Activated CD4-positive, CD25-positive, alpha-beta regulatory T cell (primary cell): Measurements from ENCODE around the gene NID2.

Experiments
- DNase-seq, 4 experiments: peaks; one replicate each; lab custom pipeline; 2025; lab: John Stamatoyannopoulos, UW

The NID2 gene

GRCh38 chr14:52029881-52030280 is 39.0 kb downstream of the NID2 start:
- no peak for DNase-seq

- DNase-seq = no peak
These were observed 42.0 kb downstream of the NID2 start for GRCh38 chr14:52026901-52027300.

GRCh38 chr14:52026017-52026660 is 42.7 kb downstream of the NID2 start:
- no peak for DNase-seq

- DNase-seq = no peak
These were observed 43.5 kb downstream of the NID2 start for GRCh38 chr14:52025310-52025709.

DNA sequence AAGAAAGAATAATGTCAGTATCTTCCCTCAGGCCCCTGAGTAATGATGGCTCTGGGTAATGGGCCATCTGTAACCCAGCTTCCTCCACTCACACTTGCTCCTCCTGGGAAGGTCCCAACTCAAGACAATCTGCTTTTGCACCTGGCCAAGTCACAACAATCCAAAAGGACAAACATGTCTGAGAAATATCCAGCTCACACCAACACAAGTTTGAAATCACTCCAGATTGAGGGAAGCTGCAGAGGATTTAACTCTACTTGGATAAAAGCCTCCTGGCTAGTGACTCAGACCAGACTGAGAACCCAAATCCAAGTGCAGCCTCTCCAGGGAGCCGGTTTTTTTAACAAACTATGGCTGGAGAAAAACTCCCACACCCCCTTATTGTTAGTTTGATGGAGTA is 45.3 kb downstream of the NID2 start:
- DNase-seq = no peak

DNA sequence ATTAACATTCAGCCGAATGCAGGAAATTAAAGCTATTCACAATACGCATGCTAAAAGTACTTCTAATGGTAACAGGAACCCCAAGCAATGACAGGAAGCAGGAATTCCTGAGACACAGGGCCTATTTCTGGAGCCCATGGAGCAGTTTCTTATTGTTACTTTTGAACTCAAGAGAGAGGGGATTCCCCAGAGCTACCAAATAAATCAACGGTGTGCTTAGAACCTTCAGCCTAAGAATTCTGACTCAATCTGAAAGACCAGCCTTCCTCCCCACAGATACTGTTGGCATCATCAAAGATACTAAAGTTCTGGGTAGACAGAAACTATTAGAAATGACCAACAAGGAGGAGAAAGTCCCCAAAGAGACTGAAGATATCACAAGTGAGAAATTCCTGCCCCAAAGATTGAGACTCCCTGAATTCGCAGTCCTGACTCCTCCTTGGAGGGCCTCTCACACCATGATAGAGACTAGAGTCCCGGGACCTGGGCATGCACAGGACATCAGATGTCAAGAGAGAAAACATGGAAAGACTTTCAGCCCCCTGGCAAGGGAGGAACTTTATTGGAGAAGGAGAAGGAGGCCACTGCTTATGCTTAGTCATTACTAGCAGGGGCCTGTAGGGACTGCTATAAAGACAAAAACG is 46.8 kb downstream of the NID2 start:
- DNase-seq = no peak

DNA sequence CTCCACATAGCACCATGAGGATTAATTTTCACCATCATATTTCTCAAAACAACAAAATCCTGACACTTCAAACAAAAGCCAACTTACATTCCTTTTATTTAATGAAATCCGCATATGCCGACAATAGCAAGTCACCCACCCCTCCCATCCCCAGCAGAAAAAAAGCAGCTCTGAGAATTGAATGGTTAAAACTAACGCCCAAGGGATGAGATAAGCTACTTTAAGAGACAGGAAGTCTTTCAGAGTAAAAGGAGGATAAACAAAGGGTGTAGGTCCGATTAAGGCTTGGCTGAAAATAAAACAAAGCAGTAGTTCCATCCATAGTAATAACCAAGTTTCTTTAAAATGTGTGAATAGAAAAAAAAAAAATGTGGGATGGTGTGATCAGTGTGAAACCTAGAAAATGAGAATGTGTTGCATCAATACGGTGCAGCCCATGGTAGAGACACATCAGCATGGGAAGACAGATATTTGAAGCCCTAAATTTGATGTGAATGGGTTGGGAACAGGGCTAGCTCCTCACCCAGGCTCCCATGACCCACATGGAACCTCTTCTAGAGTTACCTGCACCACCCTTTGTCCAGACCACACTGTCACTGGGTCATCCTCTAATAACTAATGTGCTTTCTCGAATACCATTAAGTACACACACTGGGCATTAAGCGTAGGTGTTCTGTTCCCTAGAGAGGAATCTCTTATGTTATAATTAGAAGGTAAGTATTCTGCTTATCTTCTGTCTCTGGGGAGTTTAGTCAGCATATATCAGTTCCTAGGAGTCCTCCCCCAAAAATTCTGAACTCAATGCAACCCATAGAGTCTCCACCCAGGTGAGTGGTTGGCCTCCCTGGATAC is 47.8 kb downstream of the NID2 start:
- DNase-seq = no peak

DNA sequence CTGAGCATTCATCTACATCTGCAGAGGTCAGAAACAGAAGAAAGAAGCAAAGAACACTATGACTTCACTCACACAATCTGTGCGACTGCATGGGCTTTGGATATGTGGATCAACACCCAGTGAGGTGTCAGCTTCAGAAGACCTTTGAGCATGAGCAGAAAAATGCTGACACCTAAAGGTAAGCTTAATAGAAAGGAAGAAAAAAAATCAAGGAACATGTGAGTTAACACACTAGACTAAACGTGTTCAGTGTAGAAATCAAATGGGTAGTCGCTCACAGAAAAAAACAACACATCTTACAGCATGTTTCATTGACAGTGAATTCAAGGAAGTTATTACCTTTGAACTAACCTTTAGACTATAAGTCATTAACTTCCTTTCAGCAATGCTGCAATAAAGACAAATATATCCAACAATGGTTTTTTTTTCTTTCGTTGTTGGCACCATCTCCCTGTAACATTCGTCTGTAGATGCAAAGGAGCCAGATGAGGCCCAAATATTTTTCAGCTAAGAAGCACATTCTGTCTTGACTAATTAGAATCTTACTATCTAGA is 48.6 kb downstream of the NID2 start:
- DNase-seq = no peak

DNA sequence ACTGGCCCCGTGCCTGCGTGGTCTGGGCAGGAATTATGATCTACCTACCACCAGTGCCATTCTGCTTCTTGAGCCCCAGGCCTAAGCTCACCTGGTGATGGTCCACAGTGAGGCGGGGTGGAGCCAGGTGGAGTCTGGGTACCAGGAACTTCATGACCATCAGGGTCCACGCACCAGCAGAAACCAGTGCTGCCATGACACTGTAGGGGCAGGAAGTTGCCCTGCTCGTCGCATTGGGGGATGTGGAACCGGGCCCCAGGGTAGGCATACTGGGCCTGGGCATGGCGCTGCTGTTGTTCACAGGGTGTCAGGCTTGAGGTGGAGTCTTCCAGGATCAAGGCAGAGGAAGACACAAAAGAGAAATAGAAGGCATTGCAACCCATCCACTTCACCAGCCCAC is 49.9 kb downstream of the NID2 start:
- no peak for DNase-seq

DNA sequence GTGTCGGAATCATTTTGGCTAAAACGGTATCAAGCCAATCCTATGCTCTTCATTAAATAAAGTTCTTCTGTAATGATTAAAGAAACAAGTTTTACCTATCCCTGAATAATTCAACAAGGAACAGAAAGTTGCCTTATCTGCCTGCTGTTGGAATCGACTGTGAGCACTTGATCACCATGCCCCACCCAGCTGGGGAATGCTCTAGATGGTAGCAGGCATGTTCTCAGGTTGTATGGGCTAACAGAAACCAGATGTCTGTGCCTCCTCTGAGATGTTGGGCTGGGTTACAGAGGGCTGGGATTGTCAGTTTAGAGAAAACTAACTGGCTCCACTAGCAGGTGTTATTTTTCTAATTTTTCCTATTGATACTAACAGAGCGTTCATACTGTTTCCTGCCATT is 50.6 kb downstream of the NID2 start:
- no peak for DNase-seq

- no peak for DNase-seq
These were observed 53.3 kb downstream of the NID2 start for GRCh38 chr14:52015411-52016030.

- no peak for DNase-seq
These were observed 54.1 kb downstream of the NID2 start for GRCh38 chr14:52014601-52015267.

DNA sequence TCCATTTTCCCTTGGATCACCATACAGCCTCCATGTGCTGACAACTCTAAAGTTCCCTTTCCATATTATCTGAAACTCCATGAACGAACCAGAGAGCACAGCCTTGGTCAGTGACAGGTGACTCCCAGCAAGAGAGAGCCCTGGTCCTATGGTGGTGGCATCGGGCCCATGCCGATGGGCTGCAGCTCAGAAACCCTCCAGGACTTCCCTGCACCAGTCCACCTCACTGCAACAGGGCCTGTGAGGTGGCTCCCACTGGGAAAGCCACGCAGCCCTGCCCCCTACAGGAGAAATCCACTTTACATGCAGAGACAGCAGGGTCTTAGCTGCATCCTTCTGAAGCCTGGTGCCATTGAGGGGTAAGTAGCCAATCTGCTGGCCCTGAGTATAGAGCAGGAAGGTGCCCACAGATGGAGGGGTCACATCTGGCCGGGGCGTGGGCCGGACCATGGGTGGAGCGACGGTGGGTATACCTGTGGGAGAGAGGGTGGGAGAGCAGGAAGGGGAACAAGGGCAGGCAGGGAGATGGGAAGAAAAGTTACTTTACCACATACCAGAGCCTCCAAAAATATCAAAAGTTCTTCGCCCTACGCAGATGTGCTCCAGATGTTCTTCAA is 54.8 kb downstream of the NID2 start:
- no peak for DNase-seq

DNA sequence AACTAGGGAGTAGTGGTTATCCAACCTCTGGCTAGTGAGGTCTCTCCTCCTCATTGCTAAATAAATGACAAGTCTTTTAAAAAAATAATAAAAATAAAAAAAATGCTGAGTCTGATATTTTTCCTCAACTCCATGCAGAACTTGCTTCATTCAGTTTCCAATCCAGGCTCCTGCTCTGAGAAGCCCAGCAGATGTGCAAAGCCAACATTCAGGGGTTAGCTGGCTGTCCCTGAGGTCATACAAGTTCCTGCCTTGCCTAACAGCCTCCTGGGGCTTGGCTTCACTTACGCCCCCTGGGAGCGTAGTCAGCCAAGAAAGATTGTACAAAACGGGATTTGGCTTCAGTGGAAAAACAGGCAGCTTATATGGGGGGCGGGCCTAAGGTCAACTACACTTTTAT is 56.2 kb downstream of the NID2 start:
- no peak for DNase-seq

DNA sequence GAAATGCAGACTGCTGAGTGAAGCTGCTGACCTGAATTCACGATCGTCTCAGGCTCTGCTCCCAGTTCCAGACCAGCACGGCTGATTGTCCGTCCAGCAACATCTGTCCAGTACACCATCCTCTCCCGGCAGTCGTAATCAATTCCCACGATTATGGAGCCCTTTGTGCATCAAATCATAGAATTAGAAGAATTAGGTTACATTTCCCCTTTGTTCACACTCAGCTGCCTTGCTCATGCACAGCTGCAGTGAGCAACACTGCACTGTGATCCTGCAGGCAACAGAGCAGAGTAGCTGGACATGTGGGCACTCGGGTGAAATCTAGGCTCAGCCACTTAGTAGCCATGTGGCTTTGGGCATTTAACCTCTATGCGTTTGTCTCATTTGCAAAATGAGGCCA is 57.3 kb downstream of the NID2 start:
- no peak for DNase-seq

- no peak for DNase-seq
These were observed 58.6 kb downstream of the NID2 start for GRCh38 chr14:52010173-52010693.

GRCh38 chr14:52008136-52008535 is 60.7 kb downstream of the NID2 start:
- no peak for DNase-seq

DNA sequence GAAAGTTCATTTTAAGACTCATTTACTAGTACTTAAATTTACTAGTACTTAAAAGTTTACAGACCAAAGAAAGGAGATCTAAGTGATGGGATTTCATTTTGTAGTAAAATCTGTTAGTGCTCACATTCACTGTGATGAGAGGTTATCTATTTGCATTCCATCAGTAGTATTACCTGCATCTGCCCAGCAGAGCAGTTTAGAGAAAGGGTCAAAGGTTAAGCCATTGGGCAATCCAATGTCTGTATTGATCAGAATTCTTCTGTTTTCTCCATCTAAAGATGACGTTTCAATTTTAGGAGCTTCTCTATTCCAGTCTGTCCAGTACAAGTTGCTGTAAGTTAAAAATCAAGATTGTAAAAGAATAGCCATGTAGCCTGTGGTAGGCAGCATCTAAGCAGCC is 61.2 kb downstream of the NID2 start:
- no peak for DNase-seq

GRCh38 chr14:52007211-52007610 is 61.6 kb downstream of the NID2 start:
- no peak for DNase-seq

DNA sequence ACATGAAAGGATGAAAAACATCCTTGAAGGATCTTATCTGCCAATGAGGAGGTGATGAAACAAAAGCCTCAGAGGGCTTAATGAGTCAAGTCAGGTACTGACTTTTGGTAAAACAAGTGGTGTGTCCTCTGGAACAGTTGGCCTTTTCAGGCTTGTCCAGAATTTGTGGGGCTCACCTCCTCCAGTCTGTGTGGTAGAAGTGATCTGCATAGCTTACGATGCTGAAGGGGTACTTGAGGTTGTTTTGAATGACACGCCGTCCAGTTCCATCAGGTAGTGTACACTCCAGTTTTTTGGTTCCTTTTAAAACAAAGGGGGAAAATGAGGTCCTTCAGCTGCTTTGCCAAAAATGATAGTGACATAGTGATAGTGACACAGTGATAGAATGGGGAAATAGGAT is 62.5 kb downstream of the NID2 start:
- no peak for DNase-seq

DNA sequence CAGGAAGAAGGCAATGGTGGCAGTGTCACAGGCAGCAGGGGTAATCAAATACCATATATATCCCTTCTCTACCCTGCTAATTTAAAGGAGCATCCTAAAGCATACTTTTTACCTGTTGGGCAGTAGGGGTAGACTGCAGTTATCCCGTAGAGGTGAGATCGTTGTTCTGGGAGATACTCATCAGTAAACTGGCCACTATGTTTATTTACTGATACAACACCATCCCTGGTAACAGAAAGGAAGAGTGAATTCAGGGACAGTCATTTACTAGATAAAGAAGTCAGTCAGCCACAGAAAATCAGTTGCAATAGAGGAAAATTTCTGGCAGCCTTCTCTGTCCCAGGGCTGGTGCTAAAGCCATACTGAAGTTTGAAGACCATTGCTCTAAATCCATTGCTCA is 63.2 kb downstream of the NID2 start:
- DNase-seq = no peak
